ENCODE results near the gene PIP. TPM values are rescaled to one million over a fixed set of nuclear protein-coding genes. Genes with fewer than 3 reads are reported as not detected.

PIP gene
- total RNA-seq, 1 experiment from 2014 or later: not detected

DNA sequence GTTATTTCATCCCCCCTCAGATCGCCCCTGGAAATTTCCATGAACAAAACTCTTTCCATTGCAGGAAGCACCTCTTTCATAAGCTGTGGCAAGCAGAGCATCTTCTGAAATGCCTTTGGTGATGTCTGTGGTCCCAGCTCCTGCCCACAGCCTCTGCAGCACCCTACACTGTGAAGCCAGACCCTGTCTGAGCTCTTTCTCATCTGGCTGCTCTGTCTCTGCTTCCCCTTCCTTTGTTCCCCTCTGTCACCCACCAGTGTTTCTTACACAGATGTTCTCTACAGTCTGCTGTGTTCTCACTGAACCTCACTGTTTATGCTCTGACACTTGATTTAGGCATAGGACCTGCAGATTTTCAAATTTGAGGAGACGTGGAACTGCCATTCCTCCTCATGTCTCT, 49.5 kb downstream of the PIP start:
- ChIA-PET POLR2A (no interaction called here), CTCF (interaction anchor here (0.6 to 1.0 kb wide), 2 partner anchors 34 to 359 kb away, joined by 3 to 5 read pairs; no protein-coding TSS in a partner anchor)
- DNase-seq (ENCODE audit: unreplicated experiment): no peak
- no peaks in the 10 kb centered on the region for H3K36me3 Mint-ChIP-seq (ENCODE audit: insufficient read depth, unreplicated experiment)
- peaks cover 31% of the 10 kb centered on the region for H3K27me3 Mint-ChIP-seq (ENCODE audit: insufficient read depth, unreplicated experiment)
- BruUV-seq (replicated peaks): no TSS peak
- H3K4me1 Mint-ChIP-seq (ENCODE audit: insufficient read depth, unreplicated experiment): no peaks in the 10 kb centered on the region
- TF ChIP-seq, protein P1, sequence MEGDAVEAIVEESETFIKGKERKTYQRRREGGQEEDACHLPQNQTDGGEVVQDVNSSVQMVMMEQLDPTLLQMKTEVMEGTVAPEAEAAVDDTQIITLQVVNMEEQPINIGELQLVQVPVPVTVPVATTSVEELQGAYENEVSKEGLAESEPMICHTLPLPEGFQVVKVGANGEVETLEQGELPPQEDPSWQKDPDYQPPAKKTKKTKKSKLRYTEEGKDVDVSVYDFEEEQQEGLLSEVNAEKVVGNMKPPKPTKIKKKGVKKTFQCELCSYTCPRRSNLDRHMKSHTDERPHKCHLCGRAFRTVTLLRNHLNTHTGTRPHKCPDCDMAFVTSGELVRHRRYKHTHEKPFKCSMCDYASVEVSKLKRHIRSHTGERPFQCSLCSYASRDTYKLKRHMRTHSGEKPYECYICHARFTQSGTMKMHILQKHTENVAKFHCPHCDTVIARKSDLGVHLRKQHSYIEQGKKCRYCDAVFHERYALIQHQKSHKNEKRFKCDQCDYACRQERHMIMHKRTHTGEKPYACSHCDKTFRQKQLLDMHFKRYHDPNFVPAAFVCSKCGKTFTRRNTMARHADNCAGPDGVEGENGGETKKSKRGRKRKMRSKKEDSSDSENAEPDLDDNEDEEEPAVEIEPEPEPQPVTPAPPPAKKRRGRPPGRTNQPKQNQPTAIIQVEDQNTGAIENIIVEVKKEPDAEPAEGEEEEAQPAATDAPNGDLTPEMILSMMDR (IDR thresholded peaks at IDR 0.05; ENCODE audit: unreplicated experiment): no peak
- H3K4me3 Mint-ChIP-seq (ENCODE audit: unreplicated experiment): no peak overlapping the region
- peaks cover 10% of the 10 kb centered on the region for H3K9me3 Mint-ChIP-seq (ENCODE audit: unreplicated experiment)
- H3K27ac Mint-ChIP-seq (ENCODE audit: low read depth, unreplicated experiment): no peak overlapping the region
- intact Hi-C loops (cut with micrococcal nuclease): no loop called here

DNA sequence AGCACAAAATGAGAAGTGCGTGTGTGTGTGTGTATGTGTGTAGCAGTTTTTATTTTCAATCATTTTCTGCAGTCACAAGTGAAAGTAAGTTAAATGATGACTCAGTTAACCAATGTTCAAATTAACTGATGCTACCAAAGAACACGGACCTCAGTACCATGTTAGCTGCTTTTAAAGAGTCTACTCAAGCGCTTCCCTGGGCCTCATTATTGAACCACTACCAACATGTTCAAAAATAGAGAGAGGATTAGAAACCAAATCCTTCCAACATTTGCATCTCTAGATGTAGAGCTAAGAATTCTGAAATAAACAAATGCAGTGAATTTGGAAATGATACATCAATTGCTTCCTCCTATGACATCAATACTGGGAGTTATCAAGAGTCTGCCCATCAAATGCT, 51.1 kb downstream of the PIP start, which contains the start of gene TAS2R39:
TAS2R39 (plus strand) TSS at position 396 of the 400 bp plus-strand sequence; CDS start at position 396, 0 bp downstream.
- Mint-ChIP-seq H3K27me3 (ENCODE audit: insufficient read depth, unreplicated experiment) (peaks cover 39% of the 10 kb centered on the region), H3K4me3 (ENCODE audit: unreplicated experiment) (no peak within 1 kb of the TSS), H3K4me1 (ENCODE audit: insufficient read depth, unreplicated experiment) (no peaks in the 10 kb centered on the region), H3K27ac (ENCODE audit: low read depth, unreplicated experiment) (no peak within 1 kb of the TSS), H3K36me3 (ENCODE audit: insufficient read depth, unreplicated experiment) (no peaks in the 10 kb centered on the region), H3K9me3 (ENCODE audit: unreplicated experiment) (peaks cover 4% of the 10 kb centered on the region)
- POLR2A ChIA-PET: no interaction called here
- CTCF ChIA-PET: interaction anchor here (0.5 to 0.7 kb wide), 2 partner anchors 550 to 666 kb away, joined by 3 read pairs; no protein-coding TSS in a partner anchor
- TF ChIP-seq, protein P1 (IDR thresholded peaks at IDR 0.05; ENCODE audit: unreplicated experiment): no peak
- no peak for DNase-seq (ENCODE audit: unreplicated experiment)
- intact Hi-C loops (cut with micrococcal nuclease): no loop called here
- no TSS peak for BruUV-seq (replicated peaks)

DNA sequence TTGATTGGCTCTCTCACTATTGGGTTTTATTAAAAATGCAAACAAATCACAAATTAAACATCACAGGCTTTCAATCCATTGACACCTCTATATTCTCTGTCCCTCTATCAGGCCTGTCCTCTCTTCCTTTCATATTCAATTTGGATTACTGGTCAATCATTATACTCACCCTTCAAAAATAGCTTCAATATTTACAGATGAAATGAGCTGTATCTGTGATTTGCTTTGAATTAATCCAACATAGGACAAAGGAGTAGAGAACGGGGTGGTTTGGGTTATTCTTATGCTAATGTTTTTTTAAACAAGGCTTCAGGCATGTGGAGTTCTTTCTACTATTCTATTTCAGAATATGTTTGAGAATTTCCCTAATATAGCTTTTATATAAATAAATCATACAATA, 53.7 kb downstream of the PIP start:
- H3K36me3 Mint-ChIP-seq (ENCODE audit: insufficient read depth, unreplicated experiment): no peaks in the 10 kb centered on the region
- no TSS peak for BruUV-seq (replicated peaks)
- no peaks in the 10 kb centered on the region for H3K9me3 Mint-ChIP-seq (ENCODE audit: unreplicated experiment)
- no peaks in the 10 kb centered on the region for H3K4me1 Mint-ChIP-seq (ENCODE audit: insufficient read depth, unreplicated experiment)
- H3K27me3 Mint-ChIP-seq (ENCODE audit: insufficient read depth, unreplicated experiment): peaks cover 39% of the 10 kb centered on the region
- CTCF ChIA-PET: interaction anchor here (0.6 to 1.0 kb wide), 2 partner anchors 29 to 109 kb away, joined by 3 to 4 read pairs; no protein-coding TSS in a partner anchor
- TF ChIP-seq, protein P1 (IDR thresholded peaks at IDR 0.05; ENCODE audit: unreplicated experiment): no peak
- intact Hi-C loops (cut with micrococcal nuclease): no loop called here
- POLR2A ChIA-PET: no interaction called here
- no peak overlapping the region for H3K27ac Mint-ChIP-seq (ENCODE audit: low read depth, unreplicated experiment)
- H3K4me3 Mint-ChIP-seq (ENCODE audit: unreplicated experiment): no peak overlapping the region
- DNase-seq (ENCODE audit: unreplicated experiment): no peak

DNA sequence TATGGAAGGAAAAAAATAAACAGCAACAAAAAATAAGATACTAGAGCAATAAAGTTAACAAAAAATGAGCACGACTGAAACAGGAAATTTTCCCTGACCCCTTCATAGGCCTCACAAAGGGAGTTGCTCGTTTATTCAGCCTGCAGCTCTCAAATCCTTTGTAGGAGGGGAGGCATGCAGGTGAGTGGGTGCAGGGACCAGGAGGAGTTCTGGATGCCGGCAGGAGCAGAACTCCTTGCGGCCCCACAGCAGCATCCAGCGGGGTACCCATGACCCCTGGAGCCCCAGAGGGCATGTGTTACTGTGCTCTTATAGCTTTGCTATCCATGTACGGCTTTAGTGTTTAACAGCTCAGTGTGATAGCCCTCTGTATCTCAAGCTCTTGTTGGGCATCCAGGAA, 57.1 kb downstream of the PIP start:
- Mint-ChIP-seq H3K27me3 (ENCODE audit: insufficient read depth, unreplicated experiment) (peaks cover 32% of the 10 kb centered on the region), H3K9me3 (ENCODE audit: unreplicated experiment) (no peaks in the 10 kb centered on the region), H3K36me3 (ENCODE audit: insufficient read depth, unreplicated experiment) (no peaks in the 10 kb centered on the region), H3K4me3 (ENCODE audit: unreplicated experiment) (no peak overlapping the region), H3K27ac (ENCODE audit: low read depth, unreplicated experiment) (no peak overlapping the region), H3K4me1 (ENCODE audit: insufficient read depth, unreplicated experiment) (no peaks in the 10 kb centered on the region)
- CTCF ChIA-PET: interaction anchor here (0.6 to 1.7 kb wide), 2 partner anchors 180 to 189 kb away, joined by 3 to 6 read pairs; no protein-coding TSS in a partner anchor
- intact Hi-C loops (cut with micrococcal nuclease): no loop called here
- no peak for DNase-seq (ENCODE audit: unreplicated experiment)
- BruUV-seq (replicated peaks): no TSS peak
- TF ChIP-seq, protein P1 (IDR thresholded peaks at IDR 0.05; ENCODE audit: unreplicated experiment): no peak
- POLR2A ChIA-PET: no interaction called here

Other genes with a start within 250 kb of the PIP start
- 0.30 and 0.44 TPM in 2 replicates for gene TRPV6, start 246.3 kb upstream of the PIP start, total RNA-seq (2022)
- gene TRPV5, start 198.3 kb upstream of the PIP start, total RNA-seq (2022): not detected in 2 replicates
- gene LLCFC1, start 192.6 kb upstream of the PIP start, total RNA-seq (2022): not detected in 2 replicates
- not detected in 2 replicates for gene KEL, start 169.7 kb upstream of the PIP start, total RNA-seq (2022)
- gene OR9A2, start 104.9 kb upstream of the PIP start, total RNA-seq (2022): not detected in 2 replicates
- not detected in 2 replicates for gene OR6V1, start 79.7 kb upstream of the PIP start, total RNA-seq (2022)
- not detected in 2 replicates for gene TAS2R39, start 51.3 kb downstream of the PIP start, total RNA-seq (2022)
- gene TAS2R40, start 90.0 kb downstream of the PIP start, total RNA-seq (2022): not detected in 2 replicates
- gene GSTK1, start 131.4 kb downstream of the PIP start, total RNA-seq (2022): 69.7 and 79.9 TPM in 2 replicates
- 8.1 and 9.2 TPM in 2 replicates for gene TMEM139, start 152.9 kb downstream of the PIP start, total RNA-seq (2022)
- 15.1 and 17.4 TPM in 2 replicates for gene CASP2, start 156.3 kb downstream of the PIP start, total RNA-seq (2022)
- gene CLCN1, start 184.0 kb downstream of the PIP start, total RNA-seq (2022): not detected in 2 replicates
- 0.19 and 0.25 TPM in 2 replicates for gene FAM131B, start 230.6 kb downstream of the PIP start, total RNA-seq (2022)
- gene ZYX, start 249.3 kb downstream of the PIP start, total RNA-seq (2022): 168 and 260 TPM in 2 replicates

Data from MCF 10A (cell line).